ENCODE measurements around the gene MOB3A.

DNA sequence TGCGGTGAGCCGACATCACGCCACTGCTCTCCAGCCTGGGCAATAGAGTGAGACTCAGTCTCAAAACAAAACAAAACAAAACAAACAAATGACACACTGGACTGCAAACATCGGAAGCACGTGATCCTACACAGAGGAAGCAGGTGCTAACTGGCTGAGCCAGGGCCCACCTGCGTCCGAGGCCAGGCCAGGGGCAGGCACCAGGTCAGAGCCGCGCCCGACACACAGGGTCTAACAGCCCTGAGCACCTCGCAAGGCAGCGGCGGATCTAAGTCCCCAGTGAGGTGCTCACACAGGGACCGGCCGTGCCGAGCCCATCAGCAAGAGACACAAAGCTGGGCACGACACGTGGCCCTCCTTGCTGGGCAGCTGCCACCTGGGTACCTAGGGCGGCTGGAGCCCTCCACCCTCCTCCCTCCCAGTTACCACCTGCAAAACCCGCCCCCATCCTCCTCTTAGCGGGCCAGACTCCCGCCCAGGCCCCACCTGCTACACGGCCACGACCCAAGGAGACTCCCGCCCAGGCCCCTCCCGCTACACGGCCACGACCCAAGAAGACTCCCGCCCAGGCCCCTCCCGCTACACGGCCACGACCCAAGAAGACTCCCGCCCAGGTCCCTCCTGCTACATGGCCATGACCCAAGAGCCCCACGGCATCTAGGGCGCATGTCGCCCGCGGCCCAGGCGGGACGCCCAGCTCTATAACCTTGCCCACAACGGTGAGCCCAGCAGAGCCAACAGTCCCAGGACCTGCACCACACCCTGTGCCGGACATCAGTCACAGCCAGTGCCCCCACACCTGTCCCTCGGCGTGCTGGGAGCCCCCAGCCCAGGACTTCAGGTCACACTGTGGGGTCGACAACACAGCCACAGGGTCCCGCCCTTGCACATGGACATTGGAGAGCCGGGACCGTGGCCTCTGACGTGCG lies 39.6 kb upstream of the MOB3A start:
- TF ChIP-seq POLR2A (IDR thresholded peaks at IDR 0.05; ENCODE audit: low read depth, low read length) (no peak), POLR2AphosphoS5 (IDR thresholded peaks at IDR 0.05; ENCODE audit: low read depth, low read length) (no peak), TAF1 (IDR thresholded peaks at IDR 0.05; ENCODE audit: borderline replicate concordance, low read depth, low read length) (no peak)

Measured in GM12892 (cell line).